ENCODE results near the gene NBEA. TPM values are rescaled to one million over a fixed set of nuclear protein-coding genes. Genes with fewer than 3 reads are reported as not detected.

Gene NBEA
- total RNA-seq, 4 donors from 2014 or later: 4.4 to 6.2 (median 5.5) TPM

- TF ChIP-seq CTCF (IDR thresholded peaks at IDR 0.05; ENCODE audit: low read depth): no peak
Observed at GRCh38 chr13:35191883-35192282, 249.8 kb downstream of the NBEA start.

DNA sequence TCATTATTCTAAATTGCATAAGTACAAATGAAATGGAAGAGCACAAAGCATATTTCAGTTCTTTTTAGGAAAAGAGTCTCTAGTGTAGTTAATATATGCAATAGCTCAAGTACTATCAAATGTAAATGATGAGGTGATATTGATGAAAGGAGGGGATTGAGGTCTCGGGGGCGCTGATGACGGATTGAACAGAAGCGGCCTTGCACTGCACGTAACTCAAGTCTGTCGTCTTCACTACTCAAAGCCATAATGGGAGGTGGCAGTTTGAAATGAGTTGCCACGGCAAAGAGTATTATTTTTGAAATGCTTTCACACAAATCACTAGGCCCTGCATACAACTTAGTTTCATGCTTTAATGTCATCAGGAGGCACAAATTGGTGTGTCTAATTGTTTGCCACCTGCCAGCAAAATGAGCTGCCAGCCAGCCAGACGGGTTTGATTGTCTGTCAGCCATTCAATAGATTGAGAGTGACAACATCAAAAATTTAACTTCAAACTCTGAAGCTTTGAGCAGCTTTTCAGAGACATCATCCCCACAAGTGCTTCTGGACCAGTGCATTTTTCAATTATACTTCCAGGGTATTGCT, 256.6 kb downstream of the NBEA start:
- TF ChIP-seq CTCF (IDR thresholded peaks at IDR 0.05; ENCODE audit: low read depth): no peak

- TF ChIP-seq CTCF (IDR thresholded peaks at IDR 0.05; ENCODE audit: low read depth): no peak
Observed at GRCh38 chr13:35208587-35208986, 266.5 kb downstream of the NBEA start.

DNA sequence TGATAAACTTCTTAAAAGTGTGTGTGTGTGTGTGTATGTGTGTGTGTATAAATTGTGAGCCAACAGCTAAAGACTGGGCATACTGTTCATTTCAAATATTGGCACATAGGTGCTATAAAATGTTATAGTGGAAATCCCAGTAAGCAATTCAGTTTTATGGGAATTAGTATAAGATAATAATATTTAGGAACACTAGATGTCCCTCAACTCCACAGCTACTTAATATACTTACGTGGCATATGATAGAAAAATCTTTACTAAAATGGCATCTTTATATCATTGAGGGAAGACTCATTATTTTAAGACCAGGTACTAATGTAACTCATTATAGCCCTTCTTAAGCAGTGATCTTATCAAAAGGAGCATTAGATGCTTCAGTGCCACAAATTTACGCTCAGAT, 268.2 kb downstream of the NBEA start:
- TF ChIP-seq CTCF (IDR thresholded peaks at IDR 0.05; ENCODE audit: low read depth): no peak

- no peak for TF ChIP-seq CTCF (IDR thresholded peaks at IDR 0.05; ENCODE audit: low read depth)
Observed at GRCh38 chr13:35211949-35212348, 269.9 kb downstream of the NBEA start.

- TF ChIP-seq CTCF (IDR thresholded peaks at IDR 0.05; ENCODE audit: low read depth): no peak
Observed at GRCh38 chr13:35213911-35214310, 271.8 kb downstream of the NBEA start.

GRCh38 chr13:35216131-35216530, 274.1 kb downstream of the NBEA start:
- TF ChIP-seq CTCF (IDR thresholded peaks at IDR 0.05; ENCODE audit: low read depth): no peak
